GM18861 (cell line): ENCODE data around the gene SPINK6.

ENCODE experiments used
- ATAC-seq: cut with Tn5 transposase; IDR thresholded peaks from one replicate; pipeline ENCODE4 v1.9.1; 2021; ENCODE audit not compliant: unreplicated experiment

The SPINK6 gene

DNA sequence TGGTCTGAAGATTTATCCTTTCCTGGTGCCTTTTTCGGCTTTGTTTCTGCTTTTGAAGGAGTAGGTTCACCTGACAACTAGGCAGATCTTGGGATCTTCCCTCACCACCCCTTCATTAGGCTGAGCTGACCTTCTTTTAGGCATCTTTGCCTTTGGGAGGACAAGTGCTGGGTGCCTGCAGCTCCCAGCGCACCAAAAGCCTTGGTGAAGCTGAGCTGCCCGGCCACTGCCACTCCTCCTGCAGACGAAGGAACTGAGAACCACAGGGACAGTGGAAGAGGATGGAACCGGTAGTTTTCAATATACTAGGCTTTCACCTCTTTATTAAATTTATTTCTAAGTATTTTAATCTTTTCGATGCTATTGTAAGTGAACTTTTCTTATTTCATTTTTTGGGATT, 18.7 kb downstream of the SPINK6 start:
- ATAC-seq, result no peak

DNA sequence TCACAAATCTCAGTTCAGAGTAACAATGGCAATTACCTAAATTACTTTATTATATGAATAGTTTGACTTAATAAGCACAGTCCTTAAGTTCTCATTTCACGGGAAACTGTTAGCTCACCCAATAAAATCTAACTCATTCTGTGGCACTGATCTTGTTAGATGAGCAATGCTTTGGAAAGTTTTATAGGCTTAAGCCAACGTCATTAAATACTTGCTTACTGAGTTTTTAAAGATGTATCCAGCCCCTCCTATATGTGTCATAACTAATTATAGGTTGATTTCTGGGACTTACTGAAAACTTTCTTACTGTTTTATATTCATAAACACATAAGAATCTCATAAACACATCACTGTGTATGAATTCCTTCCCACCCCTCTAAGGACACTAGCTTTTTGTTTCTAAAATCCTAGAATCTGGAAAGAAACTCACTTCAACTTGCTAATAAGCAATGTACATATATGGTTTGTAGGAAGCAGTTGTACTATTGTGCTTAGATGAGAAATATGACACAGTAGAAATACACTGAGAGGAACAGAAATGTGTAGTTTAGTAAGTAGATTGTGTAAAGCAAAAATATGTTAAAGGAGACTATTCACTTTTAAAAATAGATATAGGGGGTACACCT, 21.4 kb downstream of the SPINK6 start:
- no peak for ATAC-seq

DNA sequence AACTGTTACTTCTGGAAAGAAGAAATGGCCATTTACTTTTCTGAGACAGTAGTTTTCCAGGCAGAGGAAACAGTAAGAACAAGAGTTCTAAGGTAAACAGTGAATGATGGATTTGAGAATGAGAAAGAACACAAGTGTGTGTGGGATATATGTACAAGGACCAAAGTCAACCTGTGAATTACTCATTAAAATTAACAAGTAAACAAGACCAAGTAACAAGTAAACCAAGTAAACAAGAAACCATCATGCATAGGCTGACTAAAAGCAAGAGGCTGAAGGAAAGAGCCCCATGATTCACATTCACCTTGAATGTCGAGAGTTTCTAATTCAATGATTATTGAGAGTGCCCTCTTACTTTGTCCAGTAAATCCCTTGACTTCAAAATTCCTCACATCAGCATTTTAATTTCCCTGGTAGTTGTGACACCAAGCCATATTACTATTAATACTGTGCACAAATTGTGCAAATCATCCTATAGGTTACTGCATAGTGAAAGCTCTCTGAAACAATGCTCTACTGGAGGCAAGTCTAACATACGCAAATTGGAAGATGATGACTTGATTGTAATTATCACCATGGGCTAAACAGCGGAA, 25.6 kb downstream of the SPINK6 start:
- ATAC-seq, result no peak

DNA sequence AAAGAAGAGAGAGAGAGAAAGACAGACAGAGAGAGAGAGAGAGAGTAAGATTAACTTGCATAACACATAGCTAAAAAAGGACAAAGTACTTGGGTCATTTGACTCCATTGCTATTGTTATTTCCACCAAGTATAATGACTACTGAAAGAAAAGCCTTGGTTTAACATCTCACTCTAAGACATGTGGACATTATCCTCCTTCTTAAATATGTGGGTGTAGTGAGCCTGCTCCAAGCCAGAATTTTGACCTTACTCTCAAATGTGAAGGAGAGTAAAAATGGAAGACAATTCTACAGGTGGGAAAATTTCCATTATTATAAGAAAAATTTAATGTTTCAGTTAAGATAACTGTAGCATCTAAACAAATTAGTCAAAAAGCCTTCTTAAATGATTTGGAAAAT, 27.0 kb downstream of the SPINK6 start:
- no peak for ATAC-seq

DNA sequence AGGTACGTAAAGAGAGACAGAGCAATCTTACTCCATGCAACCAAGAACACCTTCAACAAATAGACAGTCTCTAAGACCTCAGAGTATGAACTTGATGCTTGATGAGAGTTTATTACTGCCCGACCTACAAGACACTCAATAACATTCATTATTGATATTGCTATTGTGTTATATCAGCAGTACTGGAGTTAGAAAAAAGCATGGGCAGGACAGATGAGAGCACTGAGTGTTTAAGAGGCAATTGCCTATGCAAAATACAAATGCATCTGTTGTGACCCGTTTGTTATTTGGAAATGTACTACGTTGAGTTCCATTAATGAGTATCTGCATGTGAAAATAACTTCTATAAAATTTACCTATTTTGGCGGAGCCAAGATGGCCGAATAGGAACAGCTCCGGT, 27.4 kb downstream of the SPINK6 start:
- no peak for ATAC-seq

DNA sequence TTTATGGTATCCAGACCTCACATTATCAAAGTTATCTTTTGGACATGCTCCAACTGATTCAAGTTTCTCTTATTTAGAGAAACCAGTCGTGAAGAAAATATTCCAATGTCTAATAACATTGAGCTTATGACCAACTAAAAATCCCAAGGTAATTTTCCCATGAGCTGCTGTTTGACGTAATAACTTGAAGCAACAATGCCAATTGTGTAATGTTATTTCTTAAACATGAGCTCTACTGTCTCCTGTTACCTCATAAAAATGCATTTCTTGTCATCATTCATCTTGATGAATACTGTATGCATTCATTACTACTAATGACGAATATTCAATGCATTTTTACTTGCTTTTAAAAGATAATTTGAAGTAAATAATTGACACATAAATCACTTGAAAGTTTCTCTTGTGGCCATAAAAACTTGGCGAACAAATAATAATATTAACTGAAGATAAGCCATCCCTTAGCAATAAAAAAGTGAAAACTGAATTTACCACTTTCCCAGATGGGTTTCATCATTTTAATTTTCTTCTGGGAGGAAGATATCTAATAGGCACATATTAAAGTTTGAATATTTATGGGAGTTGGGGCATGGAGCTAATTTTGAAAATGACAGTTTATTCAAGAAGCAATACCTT, 35.1 kb downstream of the SPINK6 start:
- ATAC-seq, result no peak

DNA sequence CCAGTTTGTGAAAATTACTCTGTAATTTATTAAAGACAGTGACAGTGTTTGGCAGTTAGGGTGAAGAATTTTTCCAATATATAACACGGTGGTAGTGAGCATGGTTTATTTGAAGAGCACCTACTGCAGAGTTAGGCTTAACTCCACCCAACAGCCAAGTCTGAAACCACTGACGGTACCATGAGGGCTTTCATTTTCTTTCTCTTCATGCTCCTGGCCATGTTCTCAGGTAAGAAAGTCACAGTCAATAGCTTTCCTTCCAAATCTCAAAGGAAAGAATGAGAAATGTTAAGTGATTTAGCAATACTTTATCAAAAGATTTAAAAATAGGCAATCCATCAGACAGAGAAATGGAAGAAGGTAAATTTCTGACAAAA, 35.6 kb downstream of the SPINK6 start, which contains the start of gene MARCOL:
Gene MARCOL, plus strand, starts transcription at position 108 of the 377 bp plus-strand sequence. Its CDS starts 73 bp downstream, at position 181.
- no peak for ATAC-seq

DNA sequence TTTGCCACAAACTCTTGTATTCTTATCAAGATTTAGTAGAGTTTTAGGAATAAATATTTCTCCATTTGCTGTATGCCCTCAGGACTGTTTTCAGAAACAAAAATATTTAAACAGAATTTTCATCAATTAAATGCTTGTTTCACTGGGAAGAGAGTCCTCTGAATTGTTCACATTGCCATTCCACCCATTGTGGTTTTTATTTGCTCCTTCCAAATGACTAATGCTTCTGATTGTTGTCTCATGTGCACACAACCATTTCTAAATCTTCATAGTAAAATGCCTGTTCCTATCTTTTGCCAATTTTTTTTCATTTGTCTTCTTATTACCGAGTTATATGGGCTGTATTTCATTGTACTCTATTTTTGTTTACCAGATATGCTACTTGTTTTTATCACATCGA, 46.1 kb downstream of the SPINK6 start:
- ATAC-seq, result no peak

DNA sequence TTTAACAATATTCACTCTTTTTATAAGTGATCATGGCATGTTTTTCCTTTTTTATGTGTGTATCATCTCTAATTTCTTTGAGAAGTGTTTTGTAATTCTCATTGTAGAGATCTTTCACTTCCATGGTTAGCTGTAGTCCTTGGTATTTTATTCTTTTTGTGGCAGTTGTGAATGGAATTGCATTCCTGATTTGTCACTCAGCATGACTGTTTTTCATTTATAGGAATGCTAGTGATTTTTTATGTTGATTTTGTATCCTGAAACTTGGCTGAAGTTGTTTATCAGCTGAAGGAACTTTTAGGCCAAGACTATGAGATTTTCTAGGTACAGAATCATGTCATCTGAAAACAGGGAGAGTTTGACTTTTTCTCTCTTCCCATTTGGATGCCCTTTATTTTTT, 52.6 kb downstream of the SPINK6 start:
- ATAC-seq, result no peak

DNA sequence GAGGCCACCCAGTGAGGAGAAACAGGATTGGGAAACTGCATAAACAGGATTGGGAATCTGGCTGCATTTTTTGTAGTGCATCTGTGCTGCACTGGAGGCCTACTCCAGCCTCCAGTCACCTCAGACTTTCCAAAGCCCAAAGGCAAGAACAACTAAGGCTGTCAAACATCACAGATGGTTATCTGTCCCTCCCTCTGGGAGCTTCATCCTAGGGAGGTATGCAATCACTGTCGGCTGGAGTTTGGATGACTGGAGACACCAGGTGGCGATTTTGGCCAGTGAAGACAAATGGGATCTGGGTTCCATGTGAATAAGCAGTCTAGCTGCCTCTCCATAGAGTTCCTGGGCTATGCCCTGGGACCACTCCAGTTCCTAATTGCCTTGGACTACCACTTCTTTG, 56.4 kb downstream of the SPINK6 start:
- no peak for ATAC-seq

DNA sequence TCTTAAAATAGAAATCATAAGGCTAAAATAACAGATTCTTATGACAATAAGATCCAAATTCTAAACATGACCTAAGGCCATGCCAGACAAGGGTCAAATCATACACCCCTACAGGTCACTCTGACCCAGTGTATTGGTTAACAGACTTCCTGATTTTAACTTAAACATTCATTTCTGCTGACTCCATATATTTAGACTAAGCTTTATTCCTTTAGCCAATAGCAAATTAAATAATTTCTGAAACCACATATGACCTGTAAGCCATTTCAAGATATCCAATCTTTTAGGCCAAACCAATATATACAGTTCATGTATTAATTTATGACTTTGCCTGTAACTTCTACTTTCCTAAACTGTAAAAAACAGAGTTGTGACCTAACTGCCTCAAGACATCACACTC, 58.4 kb downstream of the SPINK6 start:
- no peak for ATAC-seq
